ENCODE measurements around the gene TAS1R3.
A peak's percentile ranks its signal among the peaks of the same experiment; 100 is the strongest.

The TAS1R3 gene

DNA sequence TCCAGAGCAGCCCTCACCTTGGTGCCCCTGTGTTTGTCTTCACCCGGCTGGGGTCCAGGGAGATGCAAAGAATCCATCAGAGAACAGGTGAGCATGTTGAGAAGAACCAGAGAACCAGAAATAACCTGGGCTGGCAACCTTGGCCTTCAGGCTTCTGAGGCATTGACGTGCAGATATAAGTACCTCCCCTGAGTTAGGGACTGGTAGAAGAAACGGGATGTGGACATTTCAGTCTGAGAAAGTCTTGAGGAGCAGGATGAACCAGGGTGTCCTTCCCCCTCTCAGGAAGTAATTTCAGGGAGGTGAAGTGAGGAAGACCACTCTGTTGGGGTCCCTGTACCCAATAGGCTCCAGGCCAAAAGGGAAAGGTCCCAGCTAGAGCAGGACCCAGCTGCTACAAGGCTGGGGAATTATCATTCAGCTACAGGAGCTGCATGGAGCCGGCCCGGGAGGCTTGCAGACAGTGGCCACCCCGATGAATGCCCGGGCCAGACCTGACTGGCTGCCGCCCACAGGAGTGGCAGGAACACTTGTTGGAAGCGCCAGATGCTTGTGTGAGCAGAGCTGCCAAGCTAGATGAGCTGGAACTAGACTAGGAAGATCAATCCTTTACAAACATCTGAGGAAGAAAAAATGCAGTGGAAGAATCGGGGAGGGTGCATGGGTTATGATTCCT lies 45.6 kb downstream of the TAS1R3 start:
- Histone ChIP-seq H3K27me3 (ENCODE audit: insufficient read depth, poor library complexity, severe bottlenecking) (no peaks in the 10 kb centered on the region), H3K27ac (replicated peaks) (peak overlapping the region; percentile 91), H3K4me3 (replicated peaks; ENCODE audit: insufficient read depth, low read length) (no peak overlapping the region; the same call in 1 of the 2 replicates)
- no peak for TF ChIP-seq GABPA (IDR thresholded peaks at IDR 0.05; ENCODE audit: low read depth)
- TF ChIP-seq POLR2AphosphoS5 (IDR thresholded peaks at IDR 0.05; ENCODE audit: low read depth) = no peak
- no peak for DNase-seq (ENCODE audit: low read depth in 1 of 2, low spot score in 1 of 2)

DNA sequence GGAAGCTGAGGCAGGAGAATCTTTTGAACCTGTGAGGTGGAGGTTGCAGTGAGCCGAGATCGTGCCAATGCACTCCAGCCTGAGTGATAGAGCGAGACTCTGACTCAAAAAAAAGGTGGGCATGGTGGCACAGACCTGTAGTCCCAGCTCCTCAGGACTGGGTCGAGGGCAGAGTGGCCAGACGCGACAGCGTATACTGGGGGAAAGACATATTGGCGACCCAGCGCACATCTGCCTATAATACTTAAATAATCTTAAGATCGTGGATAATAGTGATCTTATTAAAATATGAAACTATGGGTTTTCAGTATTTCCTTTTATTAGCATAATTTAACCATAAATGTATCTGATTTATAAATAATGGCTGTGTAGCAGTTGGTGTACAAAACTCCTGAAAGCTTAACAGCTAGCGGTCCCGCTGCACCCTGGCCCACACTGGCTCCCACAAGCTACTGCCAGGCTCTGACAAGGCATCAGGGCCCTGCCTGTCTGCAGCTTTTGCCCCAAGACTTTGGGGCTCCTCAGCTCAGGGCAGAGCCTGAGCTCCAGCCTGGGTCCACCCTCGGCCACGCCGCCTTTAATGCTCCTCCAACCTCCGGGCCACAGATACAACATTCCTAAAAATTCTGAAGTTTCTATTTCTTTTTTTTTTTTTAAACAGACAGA lies 46.6 kb downstream of the TAS1R3 start:
- TF ChIP-seq, protein P1, sequence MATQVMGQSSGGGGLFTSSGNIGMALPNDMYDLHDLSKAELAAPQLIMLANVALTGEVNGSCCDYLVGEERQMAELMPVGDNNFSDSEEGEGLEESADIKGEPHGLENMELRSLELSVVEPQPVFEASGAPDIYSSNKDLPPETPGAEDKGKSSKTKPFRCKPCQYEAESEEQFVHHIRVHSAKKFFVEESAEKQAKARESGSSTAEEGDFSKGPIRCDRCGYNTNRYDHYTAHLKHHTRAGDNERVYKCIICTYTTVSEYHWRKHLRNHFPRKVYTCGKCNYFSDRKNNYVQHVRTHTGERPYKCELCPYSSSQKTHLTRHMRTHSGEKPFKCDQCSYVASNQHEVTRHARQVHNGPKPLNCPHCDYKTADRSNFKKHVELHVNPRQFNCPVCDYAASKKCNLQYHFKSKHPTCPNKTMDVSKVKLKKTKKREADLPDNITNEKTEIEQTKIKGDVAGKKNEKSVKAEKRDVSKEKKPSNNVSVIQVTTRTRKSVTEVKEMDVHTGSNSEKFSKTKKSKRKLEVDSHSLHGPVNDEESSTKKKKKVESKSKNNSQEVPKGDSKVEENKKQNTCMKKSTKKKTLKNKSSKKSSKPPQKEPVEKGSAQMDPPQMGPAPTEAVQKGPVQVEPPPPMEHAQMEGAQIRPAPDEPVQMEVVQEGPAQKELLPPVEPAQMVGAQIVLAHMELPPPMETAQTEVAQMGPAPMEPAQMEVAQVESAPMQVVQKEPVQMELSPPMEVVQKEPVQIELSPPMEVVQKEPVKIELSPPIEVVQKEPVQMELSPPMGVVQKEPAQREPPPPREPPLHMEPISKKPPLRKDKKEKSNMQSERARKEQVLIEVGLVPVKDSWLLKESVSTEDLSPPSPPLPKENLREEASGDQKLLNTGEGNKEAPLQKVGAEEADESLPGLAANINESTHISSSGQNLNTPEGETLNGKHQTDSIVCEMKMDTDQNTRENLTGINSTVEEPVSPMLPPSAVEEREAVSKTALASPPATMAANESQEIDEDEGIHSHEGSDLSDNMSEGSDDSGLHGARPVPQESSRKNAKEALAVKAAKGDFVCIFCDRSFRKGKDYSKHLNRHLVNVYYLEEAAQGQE (IDR thresholded peaks at IDR 0.05; ENCODE audit: insufficient replicate concordance, low read depth) = no peak
- TF ChIP-seq, protein P2, sequence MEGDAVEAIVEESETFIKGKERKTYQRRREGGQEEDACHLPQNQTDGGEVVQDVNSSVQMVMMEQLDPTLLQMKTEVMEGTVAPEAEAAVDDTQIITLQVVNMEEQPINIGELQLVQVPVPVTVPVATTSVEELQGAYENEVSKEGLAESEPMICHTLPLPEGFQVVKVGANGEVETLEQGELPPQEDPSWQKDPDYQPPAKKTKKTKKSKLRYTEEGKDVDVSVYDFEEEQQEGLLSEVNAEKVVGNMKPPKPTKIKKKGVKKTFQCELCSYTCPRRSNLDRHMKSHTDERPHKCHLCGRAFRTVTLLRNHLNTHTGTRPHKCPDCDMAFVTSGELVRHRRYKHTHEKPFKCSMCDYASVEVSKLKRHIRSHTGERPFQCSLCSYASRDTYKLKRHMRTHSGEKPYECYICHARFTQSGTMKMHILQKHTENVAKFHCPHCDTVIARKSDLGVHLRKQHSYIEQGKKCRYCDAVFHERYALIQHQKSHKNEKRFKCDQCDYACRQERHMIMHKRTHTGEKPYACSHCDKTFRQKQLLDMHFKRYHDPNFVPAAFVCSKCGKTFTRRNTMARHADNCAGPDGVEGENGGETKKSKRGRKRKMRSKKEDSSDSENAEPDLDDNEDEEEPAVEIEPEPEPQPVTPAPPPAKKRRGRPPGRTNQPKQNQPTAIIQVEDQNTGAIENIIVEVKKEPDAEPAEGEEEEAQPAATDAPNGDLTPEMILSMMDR (IDR thresholded peaks at IDR 0.05; ENCODE audit: insufficient read depth, low read length) = no peak
- TF ChIP-seq POLR2AphosphoS5 (IDR thresholded peaks at IDR 0.05; ENCODE audit: low read depth) (no peak), SPI1 (IDR thresholded peaks at IDR 0.05; ENCODE audit: borderline replicate concordance, low read depth) (no peak), GABPA (IDR thresholded peaks at IDR 0.05; ENCODE audit: low read depth) (no peak)
- Histone ChIP-seq H3K27ac (replicated peaks) (no peak overlapping the region), H3K4me3 (replicated peaks; ENCODE audit: insufficient read depth, low read length) (no peak overlapping the region), H3K27me3 (ENCODE audit: insufficient read depth, poor library complexity, severe bottlenecking) (no peaks in the 10 kb centered on the region)
- DNase-seq (ENCODE audit: low read depth in 1 of 2, low spot score in 1 of 2) = no peak

DNA sequence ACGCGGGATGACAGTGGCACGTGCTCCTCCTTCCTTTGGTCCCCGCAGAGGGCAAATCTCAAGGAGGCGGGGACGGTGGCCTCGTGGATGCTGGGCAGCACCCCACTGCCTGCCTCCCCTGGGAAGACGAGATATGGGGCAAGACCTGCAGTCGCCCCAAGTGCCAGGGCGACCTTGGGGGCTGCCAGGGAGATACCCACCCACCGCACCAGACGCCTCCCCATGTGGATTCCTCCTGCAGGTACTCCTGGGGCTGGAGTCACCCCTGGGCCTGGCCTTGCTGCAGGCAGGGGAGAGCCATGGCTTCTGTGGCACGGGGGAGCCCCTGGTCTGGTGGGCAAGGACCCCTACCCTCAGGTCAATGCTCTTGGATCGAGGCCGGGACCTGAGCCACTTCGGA lies 49.8 kb downstream of the TAS1R3 start:
- Histone ChIP-seq H3K27me3 (ENCODE audit: insufficient read depth, poor library complexity, severe bottlenecking) (no peaks in the 10 kb centered on the region), H3K27ac (replicated peaks) (no peak overlapping the region), H3K4me3 (replicated peaks; ENCODE audit: insufficient read depth, low read length) (no peak overlapping the region)
- no peak for TF ChIP-seq POLR2AphosphoS5 (IDR thresholded peaks at IDR 0.05; ENCODE audit: low read depth)
- TF ChIP-seq, protein P1 (IDR thresholded peaks at IDR 0.05; ENCODE audit: insufficient replicate concordance, low read depth) = no peak
- no peak for TF ChIP-seq GABPA (IDR thresholded peaks at IDR 0.05; ENCODE audit: low read depth)
- TF ChIP-seq, protein P2 (IDR thresholded peaks at IDR 0.05; ENCODE audit: insufficient read depth, low read length) = no peak
- no peak for TF ChIP-seq SPI1 (IDR thresholded peaks at IDR 0.05; ENCODE audit: borderline replicate concordance, low read depth)
- no peak for DNase-seq (ENCODE audit: low read depth in 1 of 2, low spot score in 1 of 2)

DNA sequence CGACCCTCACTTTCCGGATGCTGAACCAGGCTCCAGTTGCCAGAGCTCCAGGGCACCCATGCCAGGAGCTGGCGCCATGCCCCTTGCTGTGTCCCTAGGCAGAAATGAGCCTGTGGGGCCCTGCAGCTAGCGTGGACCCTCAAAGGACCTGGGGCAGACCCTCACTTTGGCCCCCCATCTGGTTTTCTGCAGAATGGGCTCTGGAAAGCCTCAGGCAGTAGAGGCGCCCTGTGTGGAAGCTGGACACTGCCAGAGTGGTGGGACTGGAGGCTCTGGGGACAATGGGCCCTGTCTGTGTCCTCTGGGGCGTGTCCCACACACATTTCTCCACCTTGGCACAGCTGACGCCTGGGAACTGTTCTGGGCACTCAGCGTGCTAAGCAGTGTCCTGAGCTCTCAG lies 50.2 kb downstream of the TAS1R3 start:
- no peak overlapping the region for H3K4me3 ChIP-seq (replicated peaks; ENCODE audit: insufficient read depth, low read length)

More for the DNA sequence above, 50.2 kb downstream of the TAS1R3 start:
- DNase-seq (ENCODE audit: low read depth in 1 of 2, low spot score in 1 of 2) = no peak
- no peak overlapping the region for H3K27ac ChIP-seq (replicated peaks)
- no peak for TF ChIP-seq GABPA (IDR thresholded peaks at IDR 0.05; ENCODE audit: low read depth)
- no peak for TF ChIP-seq SPI1 (IDR thresholded peaks at IDR 0.05; ENCODE audit: borderline replicate concordance, low read depth)
- TF ChIP-seq, protein P1 (IDR thresholded peaks at IDR 0.05; ENCODE audit: insufficient replicate concordance, low read depth) = no peak
- TF ChIP-seq, protein P2 (IDR thresholded peaks at IDR 0.05; ENCODE audit: insufficient read depth, low read length) = no peak
- TF ChIP-seq POLR2AphosphoS5 (IDR thresholded peaks at IDR 0.05; ENCODE audit: low read depth) = no peak
- no peaks in the 10 kb centered on the region for H3K27me3 ChIP-seq (ENCODE audit: insufficient read depth, poor library complexity, severe bottlenecking)

Data from HL-60 (cell line).